CD14-positive monocyte (primary cell): ENCODE data around the gene PEX10. TPM values are rescaled to one million over a fixed set of nuclear protein-coding genes. Genes with fewer than 3 reads are reported as not detected.

Experiments used
- DNase-seq, 3 donors: peaks; one replicate each; pipeline ENCODE4 v3.0.0-alpha.2; 2011 to 2022
- H2AFZ ChIP-seq: 2 replicates; pipeline ENCODE4 v1.6.0; 2012; ENCODE audit warnings: mild to moderate bottlenecking, low read depth, low read length, inconsistent platforms; ENCODE audit not compliant: insufficient read depth, poor library complexity, severe bottlenecking
- H3K27ac ChIP-seq, 2 donors: 1 replicate in 1 of 2; 2 replicates in 1 of 2; pipeline ENCODE4 v1.5.1; 2012 to 2013; ENCODE audit warnings: low read length in 2 of 2, control low read depth in 1 of 2, inconsistent platforms in 1 of 2, low read depth in 1 of 2, mild to moderate bottlenecking in 1 of 2
- H3K27me3 ChIP-seq, 2 donors: one replicate each; pipeline versions ENCODE4 v1.6.0 to v1.6.1; 2011 to 2013; ENCODE audit warnings: low read length in 2 of 2; ENCODE audit not compliant: control insufficient read depth in 2 of 2, insufficient read depth in 2 of 2
- H3K36me3 ChIP-seq, 2 donors: replicated peaks in 1 of 2; 1 replicate in 1 of 2; 2 replicates in 1 of 2; pipeline versions ENCODE4 v1.5.1 to v1.6.1; 2012 to 2013; ENCODE audit warnings: low read length in 2 of 2, control low read depth in 1 of 2, inconsistent platforms in 1 of 2, mild to moderate bottlenecking in 1 of 2; ENCODE audit not compliant: insufficient read depth in 2 of 2, control insufficient read depth in 1 of 2
- H3K4me1 ChIP-seq, 2 donors: 1 replicate in 1 of 2; 2 replicates in 1 of 2; pipeline versions ENCODE4 v1.5.1 to v1.6.1; 2012 to 2013; ENCODE audit warnings: low read length in 2 of 2, control low read depth in 1 of 2, inconsistent platforms in 1 of 2, mild to moderate bottlenecking in 1 of 2, moderate library complexity in 1 of 2; ENCODE audit not compliant: insufficient read depth in 2 of 2, control insufficient read depth in 1 of 2
- H3K4me2 ChIP-seq: replicated peaks from 2 replicates; pipeline ENCODE3; 2012; ENCODE audit warnings: low read length, moderate library complexity, mild to moderate bottlenecking; ENCODE audit not compliant: poor library complexity, severe bottlenecking; ENCODE audit errors: extremely low read depth
- H3K4me3 ChIP-seq, 3 experiments: fragments of 200-600 bp in 1 of 3; sonication (generic) in 1 of 3; replicated peaks in 1 of 3; 1 replicate in 2 of 3; 2 replicates in 1 of 3; pipeline ENCODE4 v1.5.1; 2011 to 2013; ENCODE audit warnings: low read length in 3 of 3, mild to moderate bottlenecking in 3 of 3, control low read depth in 2 of 3, low read depth in 2 of 3, inconsistent platforms in 1 of 3, moderate library complexity in 1 of 3
- H3K79me2 ChIP-seq: 2 replicates; pipeline ENCODE4 v1.6.0; 2012; ENCODE audit warnings: mild to moderate bottlenecking, control low read depth, inconsistent platforms, low read length, moderate library complexity; ENCODE audit not compliant: insufficient read depth
- H3K9ac ChIP-seq: 2 replicates; pipeline ENCODE4 v1.6.0; 2017; ENCODE audit warnings: low read length, mild to moderate bottlenecking; ENCODE audit not compliant: insufficient read depth, poor library complexity, severe bottlenecking
- H3K9me3 ChIP-seq, 2 donors: replicated peaks in 1 of 2; 1 replicate in 1 of 2; 2 replicates in 1 of 2; pipeline versions ENCODE4 v1.5.1 to v1.6.1; 2012 to 2013; ENCODE audit warnings: low read length in 2 of 2, control low read depth in 1 of 2; ENCODE audit not compliant: control insufficient read depth in 1 of 2, insufficient read depth in 1 of 2
- H4K20me1 ChIP-seq: 2 replicates; pipeline ENCODE4 v1.6.0; 2012; ENCODE audit warnings: mild to moderate bottlenecking, low read length, control low read depth, moderate library complexity; ENCODE audit not compliant: insufficient read depth
- H3K27ac Mint-ChIP-seq, 7 donors: one replicate each; pipeline ENCODE4 v1.8.0; 2020; ENCODE audit warnings: mild to moderate bottlenecking in 7 of 7, mixed read lengths in 7 of 7, moderate library complexity in 6 of 7, inconsistent platforms in 2 of 7
- H3K27me3 Mint-ChIP-seq, 3 donors: one replicate each; pipeline ENCODE4 v1.8.0; 2021 to 2022; ENCODE audit warnings: low read depth in 3 of 3, mild to moderate bottlenecking in 3 of 3, mixed read lengths in 3 of 3, moderate library complexity in 3 of 3, inconsistent platforms in 1 of 3
- H3K36me3 Mint-ChIP-seq, 2 donors: one replicate each; pipeline ENCODE4 v1.8.0; 2020; ENCODE audit warnings: mixed read lengths in 2 of 2, inconsistent platforms in 1 of 2, mild to moderate bottlenecking in 1 of 2
- H3K4me1 Mint-ChIP-seq: one replicate; pipeline ENCODE4 v1.8.0; 2020; ENCODE audit warnings: mild to moderate bottlenecking, mixed read lengths
- H3K4me3 Mint-ChIP-seq, 2 donors: one replicate each; pipeline ENCODE4 v1.8.0; 2020; ENCODE audit warnings: mild to moderate bottlenecking in 2 of 2, mixed read lengths in 2 of 2, moderate library complexity in 1 of 2
- H3K9me3 Mint-ChIP-seq, 7 donors: one replicate each; pipeline ENCODE4 v1.8.0; 2020 to 2022; ENCODE audit warnings: mixed read lengths in 7 of 7, mild to moderate bottlenecking in 6 of 7, moderate library complexity in 6 of 7, inconsistent platforms in 2 of 7
- CTCF ChIP-seq: fragments of 200-600 bp; IDR thresholded peaks from one replicate; pipeline ENCODE4 v1.8.0; 2022; ENCODE audit warnings: antibody characterized with exemption, mild to moderate bottlenecking
- WGBS: methylation state at CpG from one replicate; pipeline ENCODE4 v1.1.5; 2013; ENCODE audit warnings: missing lambda C conversion rate; ENCODE audit not compliant: insufficient coverage; 5-methylcytosine and 5-hydroxymethylcytosine counted together
- intact Hi-C, 2 donors: fragments of 100-400 bp; cut with micrococcal nuclease; formaldehyde crosslinking; loops; one replicate each; pipeline versions ENCODE4 v1.15.0 to v1.15.1; 2023
- polyA plus RNA-seq, 3 donors: library from polyadenylated mRNA; depleted of rRNA in 1 of 3; unstranded in 2 of 3; stranded (reverse) in 1 of 3; fragments of 300-500 nt in 2 of 3; fragments of >200 nt in 1 of 3; fragmentation: Illumina TruSeq in 2 of 3; gene quantifications; 1 replicate in 2 of 3; 2 replicates in 1 of 3; pipeline ENCODE4 v1.2.3, GENCODE V29; 2012 to 2021

Gene PEX10
- polyA plus RNA-seq, 3 donors = 7.0 to 10.5 (median 8.2) TPM

GRCh38 chr1:2399890-2400575, 12.3 kb downstream of the PEX10 start:
- no peaks in the 10 kb centered on the region for H3K4me1 ChIP-seq
- H2AFZ ChIP-seq = no peak overlapping the region
- peaks cover 90 to 97% of the 10 kb centered on the region in 2 donors for H3K36me3 ChIP-seq
- no peak overlapping the region for H3K27ac ChIP-seq
- no peak overlapping the region for H3K9ac ChIP-seq
- Mint-ChIP-seq H3K36me3 (peaks cover 84 to 97% of the 10 kb centered on the region in 2 donors), H3K9me3 (no peaks in the 10 kb centered on the region), H3K27ac (peak overlapping the region in 1 of 7 donors; percentile 54), H3K4me1 (no peaks in the 10 kb centered on the region), H3K4me3 (no peak overlapping the region), H3K27me3 (peaks cover 0 to 2% (median 0%) of the 10 kb centered on the region in 3 donors)
- peaks cover 24% of the 10 kb centered on the region for H3K79me2 ChIP-seq
- no peak overlapping the region for H3K4me2 ChIP-seq
- H3K4me3 ChIP-seq = no peak overlapping the region
- no peaks in the 10 kb centered on the region for H3K9me3 ChIP-seq
- H3K27me3 ChIP-seq = no peaks in the 10 kb centered on the region
- WGBS = 96% methylated on average over 15 of the region's 22 CpGs
- peaks cover 91% of the 10 kb centered on the region for H4K20me1 ChIP-seq
- no peak for DNase-seq
- TF ChIP-seq CTCF = no peak
- intact Hi-C loops = no loop called here

- intact Hi-C loops = no loop called here
- WGBS = 95% methylated on average over 7 of the region's 7 CpGs
- Histone ChIP-seq H3K4me3 (no peak overlapping the region), H3K36me3 (peaks cover 84 to 97% of the 10 kb centered on the region in 2 donors), H3K79me2 (peaks cover 35% of the 10 kb centered on the region), H3K4me2 (no peak overlapping the region), H3K27me3 (no peaks in the 10 kb centered on the region), H3K4me1 (no peaks in the 10 kb centered on the region), H2AFZ (no peak overlapping the region), H4K20me1 (peaks cover 92% of the 10 kb centered on the region), H3K27ac (no peak overlapping the region), H3K9me3 (no peaks in the 10 kb centered on the region), H3K9ac (no peak overlapping the region)
- no peak for TF ChIP-seq CTCF
- Mint-ChIP-seq H3K4me1 (peaks cover 4% of the 10 kb centered on the region), H3K36me3 (peaks cover 85 to 97% of the 10 kb centered on the region in 2 donors), H3K27ac (peak overlapping the region in 3 of 7 donors; percentile 12 to 52 (median 36)), H3K9me3 (no peaks in the 10 kb centered on the region), H3K4me3 (no peak overlapping the region), H3K27me3 (peaks cover 0 to 2% (median 0%) of the 10 kb centered on the region in 3 donors)
- DNase-seq = no peak
These were observed 13.5 kb downstream of the PEX10 start for GRCh38 chr1:2398871-2399270.
